ENCODE data around the gene UNKL.

DNA sequence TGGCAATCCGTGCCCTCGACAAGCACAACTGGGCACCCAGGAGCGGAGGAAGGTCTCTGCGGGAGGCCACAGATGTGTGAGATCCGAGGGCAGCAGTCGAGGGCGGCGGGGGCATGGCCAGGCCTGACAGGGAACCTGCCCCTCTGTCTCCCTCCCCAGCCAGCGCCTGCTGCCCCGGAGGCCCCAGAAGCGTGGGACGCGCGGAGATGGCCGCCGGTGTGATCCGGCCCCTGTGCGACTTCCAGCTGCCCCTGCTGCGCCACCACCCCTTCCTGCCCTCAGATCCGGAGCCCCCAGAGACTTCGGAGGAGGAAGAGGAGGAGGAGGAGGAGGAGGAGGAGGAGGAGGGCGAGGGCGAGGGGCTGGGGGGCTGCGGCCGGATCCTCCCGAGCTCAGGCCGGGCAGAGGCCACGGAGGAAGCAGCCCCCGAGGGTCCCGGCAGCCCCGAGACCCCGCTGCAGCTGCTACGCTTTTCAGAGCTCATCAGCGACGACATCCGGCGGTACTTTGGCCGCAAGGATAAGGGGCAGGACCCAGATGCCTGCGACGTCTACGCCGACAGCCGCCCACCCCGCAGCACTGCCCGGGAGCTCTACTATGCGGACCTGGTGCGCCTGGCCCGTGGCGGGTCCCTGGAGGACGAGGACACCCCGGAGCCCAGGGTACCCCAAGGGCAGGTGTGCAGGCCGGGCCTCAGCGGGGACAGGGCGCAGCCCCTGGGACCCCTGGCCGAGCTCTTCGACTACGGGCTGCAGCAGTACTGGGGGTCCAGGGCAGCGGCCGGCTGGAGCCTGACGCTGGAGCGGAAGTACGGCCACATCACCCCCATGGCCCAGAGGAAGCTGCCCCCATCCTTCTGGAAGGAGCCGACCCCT is 18.1 kb upstream of the UNKL start:
- TF ChIP-seq, protein P1, sequence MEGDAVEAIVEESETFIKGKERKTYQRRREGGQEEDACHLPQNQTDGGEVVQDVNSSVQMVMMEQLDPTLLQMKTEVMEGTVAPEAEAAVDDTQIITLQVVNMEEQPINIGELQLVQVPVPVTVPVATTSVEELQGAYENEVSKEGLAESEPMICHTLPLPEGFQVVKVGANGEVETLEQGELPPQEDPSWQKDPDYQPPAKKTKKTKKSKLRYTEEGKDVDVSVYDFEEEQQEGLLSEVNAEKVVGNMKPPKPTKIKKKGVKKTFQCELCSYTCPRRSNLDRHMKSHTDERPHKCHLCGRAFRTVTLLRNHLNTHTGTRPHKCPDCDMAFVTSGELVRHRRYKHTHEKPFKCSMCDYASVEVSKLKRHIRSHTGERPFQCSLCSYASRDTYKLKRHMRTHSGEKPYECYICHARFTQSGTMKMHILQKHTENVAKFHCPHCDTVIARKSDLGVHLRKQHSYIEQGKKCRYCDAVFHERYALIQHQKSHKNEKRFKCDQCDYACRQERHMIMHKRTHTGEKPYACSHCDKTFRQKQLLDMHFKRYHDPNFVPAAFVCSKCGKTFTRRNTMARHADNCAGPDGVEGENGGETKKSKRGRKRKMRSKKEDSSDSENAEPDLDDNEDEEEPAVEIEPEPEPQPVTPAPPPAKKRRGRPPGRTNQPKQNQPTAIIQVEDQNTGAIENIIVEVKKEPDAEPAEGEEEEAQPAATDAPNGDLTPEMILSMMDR (conservative IDR thresholded peaks at IDR 0.05; ENCODE audit: low read depth, low read length): no peak
- TF ChIP-seq EZH2 (IDR thresholded peaks at IDR 0.05; ENCODE audit: low read length, unreplicated experiment): no peak
